ENCODE data around the gene COL2A1.

COL2A1 gene

DNA sequence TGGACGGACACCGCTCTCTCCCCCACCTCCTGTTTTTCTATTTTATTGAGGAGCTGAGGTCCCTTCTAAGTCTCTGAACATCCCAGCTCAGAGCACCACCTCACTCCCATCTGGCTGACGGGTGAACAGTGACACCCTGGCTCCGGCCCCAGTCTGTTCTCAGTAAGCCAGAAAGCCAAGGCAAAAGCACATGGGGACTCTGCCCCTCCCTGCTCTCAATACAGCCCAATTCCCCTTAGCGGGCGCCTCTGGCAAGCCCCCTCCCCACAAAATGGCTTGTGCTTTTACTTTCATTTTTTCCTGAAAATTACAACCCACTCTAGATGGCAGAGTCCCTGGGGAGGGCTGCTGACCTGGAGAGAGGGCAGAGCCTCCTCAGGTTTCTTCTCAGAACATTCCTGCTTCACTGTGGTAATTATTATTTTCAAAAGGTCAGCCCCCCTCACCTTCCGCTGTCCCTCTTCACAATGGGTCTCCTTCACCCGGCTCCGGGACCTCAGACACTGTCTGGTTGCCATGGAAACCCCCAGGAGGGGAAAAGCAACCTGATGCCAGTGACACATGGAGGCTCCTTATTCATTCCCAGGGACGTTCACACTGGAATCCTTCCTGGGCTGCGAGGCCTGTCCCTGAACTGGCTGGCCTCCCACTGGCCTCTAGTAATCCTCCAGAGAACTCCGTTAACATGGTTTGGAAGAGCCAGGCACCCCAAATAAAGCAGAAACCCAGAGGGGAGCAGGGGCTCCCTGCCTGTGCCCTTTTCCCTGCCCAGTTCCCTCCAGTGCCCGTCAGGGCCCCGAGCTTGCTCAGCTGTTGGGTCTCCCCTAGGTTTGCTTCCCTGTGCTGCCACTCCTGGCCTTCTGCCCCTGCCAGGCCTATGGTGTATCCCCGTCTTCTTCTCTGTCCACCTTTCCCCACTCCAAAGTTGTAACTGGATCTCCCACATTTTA, 15.9 kb downstream of the COL2A1 start:
- no peak for DNase-seq

DNA sequence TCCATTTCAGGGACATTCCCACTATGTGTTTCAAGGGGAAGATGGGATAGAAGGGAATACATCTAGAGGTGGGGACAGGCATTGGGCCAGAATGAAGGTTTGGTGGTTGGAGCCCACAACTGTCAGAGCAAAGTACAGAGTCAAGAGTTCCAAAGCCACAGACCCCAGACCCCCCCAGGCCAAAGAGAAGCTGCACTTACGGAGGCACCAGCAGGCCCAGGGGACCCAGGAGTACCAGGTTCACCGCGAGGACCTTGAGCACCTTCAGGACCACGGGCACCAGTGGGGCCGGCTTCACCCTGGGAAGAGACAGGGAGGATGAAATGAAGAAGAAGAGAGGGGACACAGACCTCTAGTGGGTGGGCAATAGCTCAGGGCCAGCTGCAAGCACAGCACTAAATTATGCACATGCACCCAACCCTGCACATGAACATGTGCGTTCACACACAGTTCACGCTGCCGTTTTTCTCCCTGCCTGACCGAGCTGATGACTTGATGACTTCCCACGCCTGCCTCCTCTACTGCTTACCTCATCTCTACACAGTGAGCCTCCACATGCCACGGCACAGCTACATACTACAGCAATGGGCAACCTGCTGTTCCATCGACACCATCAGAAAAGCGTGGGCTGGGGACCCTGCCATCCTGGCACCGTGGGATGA, 16.7 kb downstream of the COL2A1 start:
- no peak for DNase-seq

DNA sequence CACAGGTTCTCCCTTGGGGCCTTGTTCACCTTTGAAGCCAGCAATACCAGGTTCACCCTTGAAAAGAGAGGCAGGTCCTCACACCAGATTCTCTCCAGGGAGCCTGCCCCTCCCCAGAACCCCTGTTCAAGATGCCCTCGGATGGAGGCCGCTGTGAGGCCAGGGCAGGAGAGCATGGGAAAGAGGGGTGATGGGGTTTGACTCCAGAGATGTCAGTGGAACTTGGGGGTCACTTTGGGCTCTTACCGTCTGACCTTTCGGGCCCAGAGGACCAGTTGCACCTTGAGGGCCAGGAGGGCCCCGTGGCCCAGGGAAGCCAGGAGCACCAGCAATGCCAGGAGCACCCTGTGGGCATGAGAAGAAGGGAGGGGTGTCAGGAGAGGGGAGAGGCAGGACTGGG, 17.4 kb downstream of the COL2A1 start:
- no peak for DNase-seq

DNA sequence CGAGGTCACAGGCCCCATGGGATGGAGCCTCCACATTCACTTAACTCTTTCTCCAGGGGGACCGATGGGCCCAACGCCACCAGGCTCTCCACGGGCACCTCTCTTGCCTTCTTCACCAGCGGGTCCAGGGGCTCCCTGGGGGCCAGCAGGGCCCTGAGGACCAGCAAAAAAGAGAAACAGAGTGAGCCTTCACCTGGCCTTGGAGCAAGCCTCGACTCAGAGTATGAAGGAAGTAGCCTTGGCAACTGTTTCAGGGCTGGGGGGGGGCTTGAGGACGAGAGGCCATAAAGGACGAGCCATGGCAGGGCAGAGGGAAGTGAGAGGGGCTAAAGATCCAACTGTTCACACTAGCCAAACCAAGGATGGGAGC, 18.0 kb downstream of the COL2A1 start:
- no peak for DNase-seq

DNA sequence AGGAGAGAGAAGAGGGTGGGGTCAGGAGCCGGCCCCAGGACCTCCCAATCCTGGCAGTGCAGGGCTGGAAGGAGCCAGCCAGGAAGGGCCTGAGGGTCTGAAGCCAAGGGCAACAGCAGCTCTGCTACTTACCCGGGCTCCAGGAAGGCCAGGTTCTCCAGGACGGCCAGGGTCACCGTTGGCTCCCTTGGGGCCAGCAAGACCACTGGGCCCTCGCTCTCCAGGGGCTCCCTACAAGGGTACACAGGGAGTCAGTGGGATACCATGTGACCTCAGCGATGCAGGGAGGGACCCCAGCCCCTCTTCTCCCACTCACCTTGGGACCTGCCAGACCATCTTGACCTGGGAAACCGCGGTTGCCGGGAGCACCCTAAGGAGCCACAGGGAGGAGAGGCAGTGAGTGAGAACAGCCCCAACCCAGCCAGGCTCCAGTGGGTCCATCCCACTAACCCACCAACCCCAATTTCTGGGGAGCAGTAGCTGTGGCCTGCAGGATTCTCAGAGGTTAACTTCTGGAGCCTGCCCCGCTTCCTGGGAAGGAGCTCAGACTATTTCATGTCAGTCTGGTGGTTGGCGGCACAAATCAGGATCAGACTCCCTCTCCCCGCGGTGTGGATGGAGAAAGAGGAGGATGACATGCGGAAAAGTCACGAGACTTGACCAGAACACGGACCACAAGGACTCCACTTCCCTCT, 18.5 kb downstream of the COL2A1 start:
- no peak for DNase-seq

DNA sequence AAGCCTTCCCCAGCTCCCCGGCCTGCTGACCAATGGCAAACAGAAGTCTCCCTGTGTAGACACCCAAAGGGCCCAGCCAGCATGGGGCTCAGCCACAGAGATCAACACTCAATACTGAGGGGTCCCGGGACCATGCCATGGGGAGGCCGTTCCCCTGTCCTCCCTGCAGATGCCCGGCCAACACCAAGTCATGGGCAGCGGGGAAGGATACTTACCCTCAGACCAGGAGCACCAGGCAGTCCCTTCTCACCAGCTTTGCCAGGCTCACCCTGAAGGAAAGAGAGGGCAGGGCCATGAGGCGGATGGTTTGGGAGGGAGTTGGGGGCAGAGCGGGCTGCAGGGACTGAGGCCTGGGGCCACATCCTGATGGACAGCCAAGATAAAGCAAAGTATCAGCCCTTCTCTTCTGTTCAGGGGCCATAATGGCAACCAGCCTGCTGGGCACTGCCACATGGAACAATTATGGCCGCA, 19.9 kb downstream of the COL2A1 start:
- DNase-seq, result no peak

DNA sequence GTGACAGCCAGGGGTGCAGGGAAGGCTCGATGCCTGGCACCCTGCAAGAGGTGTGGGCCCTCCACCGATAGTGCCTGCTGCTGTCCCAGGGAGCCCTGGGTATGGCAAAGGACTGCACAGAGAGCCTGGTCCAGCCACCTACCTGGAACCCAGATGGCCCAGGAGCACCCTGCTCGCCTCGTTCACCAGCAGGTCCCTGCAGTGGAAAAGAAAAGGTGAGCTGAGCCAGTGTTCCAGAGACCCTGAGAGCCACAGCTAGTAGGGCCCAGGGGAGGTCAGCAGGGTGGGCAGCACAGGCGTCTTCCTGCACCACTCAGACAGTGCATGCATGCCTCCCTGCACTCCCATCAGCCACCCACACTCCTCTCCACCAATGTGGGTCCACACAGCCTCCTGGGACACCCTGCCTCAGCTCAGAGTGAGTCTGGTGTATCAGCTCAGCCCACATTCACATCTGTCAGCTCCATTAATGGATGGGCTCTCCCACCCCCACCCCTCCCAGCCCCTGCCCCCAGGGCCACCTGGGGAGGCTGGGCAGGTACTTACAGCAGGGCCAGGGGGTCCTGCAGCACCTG, 20.6 kb downstream of the COL2A1 start:
- DNase-seq, result no peak

DNA sequence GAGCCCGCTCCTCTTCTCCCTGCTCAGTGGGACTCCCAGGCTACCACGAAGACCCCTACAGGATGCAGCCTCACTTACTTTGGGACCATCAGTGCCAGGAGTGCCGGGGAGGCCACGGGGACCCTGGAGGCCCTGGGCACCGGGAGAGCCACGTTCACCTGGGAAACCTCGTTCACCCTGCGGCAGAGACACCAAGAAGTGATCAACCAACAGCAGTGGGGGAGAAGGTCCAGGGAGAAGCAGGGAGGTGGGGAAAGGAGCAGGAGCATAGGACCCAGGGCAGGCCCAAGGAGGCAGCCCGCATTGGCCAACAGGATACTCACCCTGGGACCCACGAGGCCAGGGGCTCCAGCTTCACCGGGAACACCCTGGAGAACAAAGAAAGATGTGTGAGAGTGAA, 21.5 kb downstream of the COL2A1 start:
- no peak for DNase-seq

DNA sequence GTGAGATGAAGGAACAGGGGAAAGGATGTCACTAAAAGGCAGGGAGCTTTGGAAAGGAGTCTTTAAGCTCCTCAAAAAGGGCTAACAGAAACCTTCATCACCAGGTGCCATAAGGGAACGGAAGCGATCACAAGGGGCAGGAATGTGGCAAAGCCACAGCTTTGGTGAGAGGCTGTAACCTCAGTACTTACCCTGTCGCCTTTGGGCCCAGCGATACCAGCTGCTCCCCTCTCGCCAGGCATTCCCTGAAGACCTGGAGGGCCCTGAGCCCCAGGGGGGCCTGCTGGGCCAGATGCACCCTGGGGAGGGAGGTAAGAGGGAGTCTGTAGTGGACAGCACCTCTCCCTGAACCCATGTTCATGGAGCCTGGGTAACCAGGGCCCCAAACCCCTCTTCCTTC, 22.0 kb downstream of the COL2A1 start:
- no peak for DNase-seq

DNA sequence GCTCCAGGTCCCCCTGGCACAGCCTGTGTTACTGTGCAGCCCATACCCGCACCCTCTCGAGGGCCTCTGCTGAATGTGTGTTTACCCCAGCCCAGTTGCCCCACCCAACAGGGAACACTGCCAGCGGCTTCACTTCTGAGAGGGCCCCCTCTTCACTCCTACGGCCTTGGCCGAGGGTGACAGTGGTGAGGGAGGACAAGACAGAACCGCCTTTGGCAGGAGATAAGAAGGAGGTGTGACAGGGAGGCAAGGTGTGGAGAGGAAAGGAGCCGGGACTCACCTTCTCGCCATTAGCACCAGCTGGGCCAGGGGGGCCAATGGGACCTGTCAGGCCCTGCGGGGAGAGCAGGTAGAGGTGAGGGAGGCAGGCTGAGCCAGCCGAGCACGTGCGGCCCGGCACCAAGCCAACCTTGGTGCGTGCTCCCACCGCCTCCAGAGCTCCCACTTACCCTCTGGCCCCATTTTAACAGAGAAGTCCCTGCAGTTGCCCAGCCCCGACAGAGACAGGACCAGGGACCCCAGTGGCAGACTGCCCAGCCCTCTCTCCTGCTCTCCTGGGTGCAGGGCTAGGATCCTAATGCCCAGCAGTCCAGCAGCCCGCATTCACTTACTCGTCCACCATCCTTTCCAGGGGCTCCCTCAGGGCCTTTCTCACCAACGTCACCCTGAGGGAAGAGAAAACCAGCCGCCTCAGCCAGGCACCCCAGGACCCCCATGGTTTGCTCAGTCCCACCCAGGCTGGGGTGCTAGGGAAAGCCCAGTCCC, 22.6 kb downstream of the COL2A1 start:
- no peak for DNase-seq

DNA sequence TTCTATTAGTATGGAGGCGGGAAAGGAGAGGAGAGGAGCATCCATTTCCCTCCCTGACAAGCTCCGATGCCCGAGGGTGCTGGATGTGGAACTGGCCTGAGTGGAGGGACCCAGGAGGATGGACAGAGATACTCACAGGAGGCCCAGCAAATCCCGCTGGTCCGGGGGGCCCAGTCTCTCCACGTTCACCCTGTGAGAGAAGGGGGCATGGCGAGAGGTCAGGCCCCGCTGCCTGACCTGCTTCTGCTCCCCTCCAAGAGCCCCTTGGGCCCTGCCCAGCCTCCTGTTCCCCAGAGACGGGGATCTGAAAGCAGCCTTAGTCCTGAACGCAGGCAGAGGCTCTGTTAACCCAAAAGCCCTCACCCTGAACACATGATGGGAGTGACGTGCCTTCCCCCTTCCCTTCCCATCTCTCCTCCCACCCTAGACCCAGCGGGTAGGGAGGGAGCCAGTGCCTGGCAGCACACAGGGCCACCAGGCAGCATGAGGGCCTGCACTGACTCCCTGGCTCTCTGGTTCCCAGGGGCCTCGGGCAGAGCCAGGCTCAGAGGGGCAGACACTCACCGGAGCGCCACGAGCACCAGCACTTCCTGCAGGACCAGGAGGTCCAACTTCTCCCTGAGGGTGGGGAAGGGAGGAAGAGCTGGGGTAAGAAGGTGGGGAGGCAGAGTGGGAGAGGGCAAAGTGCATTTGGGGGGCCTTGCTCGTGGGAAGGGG, 23.3 kb downstream of the COL2A1 start:
- DNase-seq, result no peak

DNA sequence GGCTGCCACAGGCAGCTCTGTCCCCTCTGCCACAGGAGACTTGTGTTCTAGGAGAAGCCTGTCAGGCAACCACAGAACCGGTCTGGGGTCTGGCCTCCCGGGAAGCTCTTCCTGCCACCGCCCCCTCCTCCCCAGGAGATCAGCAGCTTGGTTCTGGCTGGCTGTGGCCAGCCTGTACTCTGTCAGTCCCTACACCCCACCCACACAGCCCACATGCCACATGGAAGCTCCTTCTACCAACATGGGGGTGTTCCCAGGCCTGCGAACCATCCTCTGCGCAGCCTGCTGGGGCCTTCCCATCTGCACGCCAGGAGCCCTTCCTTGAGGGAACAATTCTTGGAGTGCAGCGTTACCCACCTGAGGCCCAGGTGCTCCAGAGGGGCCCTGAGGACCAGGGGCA, 24.1 kb downstream of the COL2A1 start:
- no peak for DNase-seq

DNA sequence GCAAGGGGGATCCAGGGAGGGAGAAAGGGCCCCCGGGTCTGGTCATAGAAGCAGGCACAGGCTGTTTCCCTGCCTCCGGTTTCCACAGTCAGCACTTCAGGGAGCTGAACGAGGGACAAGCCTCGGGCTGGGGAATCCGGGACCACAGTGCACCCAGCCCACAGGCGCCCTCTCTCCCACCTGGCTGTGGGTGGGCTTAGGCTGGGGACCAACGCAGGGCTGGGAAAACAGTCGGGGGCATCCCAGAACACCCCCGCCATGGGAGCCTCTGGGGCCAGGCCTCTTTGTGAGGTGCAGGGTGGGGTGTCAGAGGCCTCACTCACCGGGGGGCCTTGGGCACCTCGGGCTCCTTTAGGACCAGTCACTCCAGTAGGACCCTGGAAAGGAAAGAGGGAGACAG, 24.6 kb downstream of the COL2A1 start:
- DNase-seq, result no peak

DNA sequence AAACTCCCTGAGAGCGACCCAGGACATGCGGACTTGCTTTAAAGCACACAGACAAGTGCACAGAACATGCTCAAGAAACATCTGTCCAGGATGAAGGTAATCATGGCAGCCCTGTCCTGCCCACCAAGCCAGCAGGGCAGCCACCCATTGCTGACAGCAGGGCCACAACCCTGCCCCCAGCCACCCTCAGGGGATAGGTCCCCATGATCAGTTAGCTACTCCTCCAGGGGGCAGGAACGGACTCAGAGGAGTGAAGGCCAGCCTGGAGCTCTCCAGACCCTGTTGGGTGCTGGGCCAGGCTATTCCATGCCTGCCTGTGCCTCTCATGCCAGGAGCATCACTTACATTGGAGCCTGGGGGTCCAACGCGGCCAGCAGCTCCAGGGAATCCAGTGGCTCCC, 25.1 kb downstream of the COL2A1 start:
- DNase-seq, result no peak

DNA sequence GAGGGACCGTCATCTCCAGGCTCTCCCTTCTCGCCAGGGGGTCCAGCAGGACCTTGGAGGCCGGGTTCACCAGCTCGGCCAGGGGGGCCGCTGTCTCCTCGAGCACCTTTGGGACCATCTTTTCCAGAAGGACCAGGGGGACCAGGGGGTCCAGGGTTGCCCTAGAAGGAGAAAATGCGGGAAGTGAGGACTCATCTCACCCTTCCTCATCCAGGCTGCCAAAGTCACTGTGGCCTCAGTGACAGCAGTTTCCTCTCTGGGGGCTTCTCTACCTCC, 25.7 kb downstream of the COL2A1 start:
- DNase-seq, result no peak

DNA sequence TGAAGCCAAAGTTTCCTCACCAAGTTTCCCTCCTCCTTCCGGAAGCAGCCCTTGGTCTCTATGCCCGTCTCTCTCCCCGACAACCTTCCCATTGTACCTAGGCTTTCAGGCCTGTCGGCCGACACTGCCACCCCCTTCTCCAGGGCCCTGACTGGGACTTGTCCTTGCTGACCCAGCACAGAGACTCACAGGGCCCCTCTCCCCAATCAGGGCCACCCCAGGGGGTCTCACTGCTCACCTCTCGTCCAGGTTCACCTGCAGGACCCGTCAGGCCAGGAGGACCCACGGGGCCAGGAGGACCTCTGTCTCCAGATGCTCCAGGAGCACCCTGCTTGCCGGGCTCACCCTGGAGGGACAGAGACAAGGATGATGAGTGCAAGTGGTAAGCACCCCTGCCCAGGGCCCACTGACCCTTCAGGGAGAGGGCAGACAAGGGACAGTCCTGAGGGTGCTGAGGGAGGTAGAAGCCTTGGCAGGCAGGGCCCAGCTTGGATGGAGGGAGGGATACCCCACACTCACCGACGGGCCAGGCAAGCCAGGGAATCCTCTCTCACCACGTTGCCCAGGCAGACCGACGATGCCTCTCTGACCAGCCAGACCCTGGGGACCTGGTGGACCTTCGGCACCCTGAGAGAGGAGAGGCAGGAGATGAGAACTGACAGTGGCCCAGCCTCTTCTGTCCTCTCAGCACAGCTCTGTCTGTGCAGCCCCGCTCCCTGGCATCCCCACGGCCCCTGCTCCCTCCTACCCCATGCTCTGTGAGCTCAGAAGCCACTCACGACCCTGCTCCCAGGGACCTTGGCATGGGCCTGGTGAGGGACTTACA, 26.3 kb downstream of the COL2A1 start:
- no peak for DNase-seq

DNA sequence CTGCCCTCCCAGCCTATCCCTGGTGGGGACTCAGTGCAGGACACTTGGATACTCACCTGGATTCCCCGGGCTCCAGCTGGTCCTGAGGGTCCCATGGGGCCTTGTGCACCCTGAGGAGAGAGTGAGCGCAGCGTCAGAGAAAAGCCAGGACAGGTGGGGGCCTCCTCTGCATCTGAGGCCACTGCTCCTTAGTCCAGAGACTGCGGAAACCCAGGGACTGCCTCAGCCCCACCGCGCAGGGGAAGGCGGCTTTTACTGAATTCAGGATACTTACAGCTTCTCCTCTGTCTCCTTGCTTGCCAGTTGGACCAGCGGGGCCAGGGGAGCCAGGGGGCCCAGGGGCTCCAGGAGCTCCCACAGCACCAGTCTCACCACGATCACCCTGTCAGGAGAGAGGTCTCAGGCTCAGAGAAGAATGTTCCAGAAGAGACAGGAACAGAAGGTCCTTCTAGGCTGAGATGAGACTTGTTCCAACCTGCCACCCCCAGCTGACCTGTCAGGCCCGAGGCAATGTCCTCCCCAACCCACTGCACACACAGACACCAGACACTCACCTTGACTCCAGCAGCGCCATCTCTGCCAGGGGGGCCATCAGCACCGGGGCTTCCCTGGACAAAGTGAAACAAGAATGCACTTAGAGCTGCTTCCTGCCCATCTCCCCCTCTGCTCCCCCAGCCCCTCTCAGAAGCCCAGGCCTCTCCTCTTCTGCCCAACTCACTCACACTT, 27.1 kb downstream of the COL2A1 start:
- no peak for DNase-seq

DNA sequence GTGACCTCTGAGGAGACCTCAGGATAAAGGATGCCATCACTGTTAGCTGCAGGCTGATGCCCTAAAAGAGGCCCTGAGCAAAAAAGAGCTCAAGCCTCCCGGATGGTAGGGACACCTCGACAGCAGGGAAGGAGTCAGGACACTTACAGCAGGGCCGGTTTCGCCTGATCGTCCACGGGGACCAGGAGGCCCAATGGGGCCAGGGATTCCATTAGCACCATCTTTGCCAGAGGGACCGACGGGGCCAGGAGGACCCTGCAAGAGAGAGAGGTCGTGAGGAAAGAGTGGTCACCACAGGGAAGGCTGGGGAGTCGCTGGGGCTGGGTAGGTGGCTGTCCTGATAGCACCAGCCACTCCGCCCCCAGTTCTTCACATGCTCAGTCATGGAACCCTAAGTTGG, 28.5 kb downstream of the COL2A1 start:
- DNase-seq, result no peak

DNA sequence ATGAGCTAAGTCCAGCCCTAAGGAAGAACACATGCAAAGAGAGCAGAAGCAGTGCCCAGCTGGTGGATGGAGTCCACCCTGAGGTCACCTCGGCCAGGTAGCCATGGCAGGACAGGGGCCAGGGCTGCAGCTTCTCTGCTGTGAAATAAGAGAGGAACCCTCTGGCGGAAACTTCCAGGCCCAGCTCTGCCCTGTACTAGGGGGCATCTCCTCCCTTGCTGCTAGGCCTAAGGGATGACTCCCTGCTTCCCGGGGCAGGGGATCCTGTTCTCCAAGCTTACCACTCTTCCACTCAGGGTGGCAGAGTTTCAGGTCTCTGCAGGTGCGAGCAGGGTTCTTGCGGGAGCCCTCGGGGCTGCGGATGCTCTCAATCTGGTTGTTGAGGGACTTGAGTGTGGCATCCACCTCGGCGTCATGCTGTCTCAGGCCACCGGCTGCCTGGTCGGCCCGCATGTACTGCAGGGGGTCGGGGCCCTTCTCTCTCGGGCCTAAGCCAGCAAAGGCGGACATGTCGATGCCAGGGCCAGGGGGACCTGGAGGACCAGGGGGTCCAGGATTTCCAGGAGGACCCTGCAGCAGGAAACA, 29.1 kb downstream of the COL2A1 start:
- DNase-seq, result no peak

DNA sequence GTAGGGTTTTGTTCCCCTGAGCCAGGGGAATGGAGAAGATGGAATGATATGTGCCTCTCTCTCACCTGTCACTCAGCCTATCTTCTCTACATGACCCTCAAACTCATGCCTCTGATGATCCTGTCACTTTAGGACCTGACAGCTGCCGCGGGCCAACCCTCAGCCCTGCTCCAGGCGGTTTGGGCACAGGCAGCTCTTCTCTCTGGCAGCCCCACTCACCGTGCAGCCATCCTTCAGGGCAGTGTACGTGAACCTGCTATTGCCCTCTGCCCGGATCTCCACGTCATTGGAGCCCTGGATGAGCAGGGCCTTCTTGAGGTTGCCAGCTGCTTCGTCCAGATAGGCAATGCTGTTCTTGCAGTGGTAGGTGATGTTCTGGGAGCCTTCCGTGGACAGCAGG, 30.4 kb downstream of the COL2A1 start:
- no peak for DNase-seq
